Measurements from ENCODE around the gene CHRNA4.

CHRNA4 gene

DNA sequence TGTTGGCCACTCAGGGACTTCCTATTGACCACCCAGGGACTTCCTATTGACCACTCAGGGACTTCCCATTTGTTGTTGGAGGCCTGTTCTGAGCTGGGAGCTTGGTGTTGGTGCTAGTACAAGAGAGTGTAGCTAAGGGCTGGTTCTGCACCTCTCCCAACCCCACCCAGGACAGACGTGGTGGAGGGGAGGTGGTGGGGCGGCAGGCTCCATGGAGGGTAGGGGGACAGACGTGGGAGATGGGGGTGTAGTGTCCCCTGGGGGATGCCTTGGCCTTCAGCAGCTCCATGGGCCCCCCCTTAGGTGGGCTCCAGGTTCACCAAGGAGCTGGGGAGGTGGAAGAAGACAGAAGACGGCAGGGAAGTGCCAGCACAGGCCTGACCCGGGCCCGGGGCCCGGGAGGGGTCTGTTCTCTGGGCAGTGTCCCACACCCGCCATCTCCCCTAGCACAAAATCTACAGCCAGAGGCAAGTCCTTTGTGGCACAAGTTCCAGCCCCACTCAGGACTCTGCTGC lies 33.9 kb downstream of the CHRNA4 start:
- peak in 3 of 10 donors; percentile 33 to 57 (median 49) for DNase-seq
- intact Hi-C loops (cut with DNase I): no loop called here

DNA sequence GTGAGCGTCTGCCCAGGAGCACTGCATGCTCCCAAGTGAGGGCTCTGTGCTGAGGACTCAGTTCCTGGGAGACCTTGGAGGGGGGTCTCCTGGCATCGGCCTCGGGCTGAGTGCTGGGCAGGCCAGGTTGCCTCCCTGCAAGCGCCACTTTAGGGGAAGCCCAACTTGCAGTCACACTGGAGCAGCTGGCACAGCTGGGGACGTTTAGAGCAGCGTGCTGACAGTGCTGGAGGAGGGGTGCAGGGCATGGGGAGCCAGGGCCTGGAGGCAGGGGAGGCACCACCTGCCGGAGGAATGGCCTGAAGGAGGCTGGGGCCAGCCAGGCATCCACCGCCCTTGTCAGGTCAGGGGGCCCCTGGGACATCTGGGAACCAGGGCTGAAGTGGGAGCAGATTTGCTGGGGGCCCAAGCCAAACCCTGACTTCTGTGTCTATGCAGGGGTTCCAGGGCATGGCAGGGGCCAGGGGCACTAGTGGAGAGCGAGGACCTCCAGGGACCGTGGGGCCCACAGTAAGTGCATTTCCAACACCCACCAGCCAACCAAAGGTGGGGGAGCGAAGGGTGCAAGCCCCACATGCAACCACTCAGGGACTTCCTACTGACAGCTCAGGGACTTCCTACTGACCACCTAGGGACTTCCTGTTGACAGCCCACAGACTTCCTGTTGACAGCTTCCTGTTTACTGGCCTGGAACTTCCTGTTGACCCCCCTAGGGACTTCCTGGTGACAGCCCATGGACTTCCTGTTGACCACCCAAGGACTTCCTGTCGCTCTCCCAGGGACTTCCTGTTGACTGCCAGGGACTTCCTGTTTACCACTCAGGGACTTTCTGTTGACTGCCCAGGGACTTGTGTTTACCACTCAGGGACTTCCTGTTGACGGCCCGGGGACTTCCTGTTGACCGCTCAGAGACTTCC lies 34.6 kb downstream of the CHRNA4 start:
- peak in 3 of 10 donors; percentile 22 to 73 (median 65) for DNase-seq
- intact Hi-C loops (cut with DNase I): no loop called here

DNA sequence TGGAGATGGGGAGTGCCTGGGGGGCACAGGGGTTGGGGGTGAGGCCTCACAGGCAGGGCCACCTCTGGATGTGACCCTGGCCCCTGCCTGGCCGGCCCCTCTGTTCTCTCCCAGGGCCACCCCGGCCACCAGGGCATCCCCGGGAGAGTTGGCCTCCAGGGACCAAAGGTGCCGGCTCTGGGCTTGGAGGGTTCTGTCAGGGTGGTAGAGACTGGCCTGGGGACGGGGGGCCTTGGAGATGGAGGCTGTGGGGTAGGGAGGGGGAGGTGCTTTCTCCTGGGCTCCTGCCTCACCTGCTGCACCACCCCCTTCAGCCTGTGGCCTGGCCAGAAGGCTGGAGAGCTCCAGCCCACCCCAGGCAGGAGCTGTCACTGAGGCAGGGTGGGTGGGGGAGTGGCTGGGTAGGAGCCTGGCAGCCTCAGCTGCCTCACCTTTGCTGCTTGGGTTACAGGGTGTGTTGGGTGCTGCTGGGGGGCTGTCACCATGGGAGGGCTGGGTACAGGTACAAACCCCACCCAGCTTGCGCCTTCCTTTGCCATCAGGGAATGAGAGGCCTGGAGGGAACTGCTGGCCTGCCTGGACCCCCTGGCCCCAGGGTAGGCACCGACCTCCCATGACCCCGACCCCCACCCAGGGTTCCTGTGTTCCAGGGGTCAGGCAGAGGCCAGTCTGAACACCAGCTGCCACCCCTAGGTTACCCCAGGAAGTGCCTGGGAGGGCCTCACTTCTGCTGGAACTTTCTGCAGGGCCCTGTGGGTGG lies 35.4 kb downstream of the CHRNA4 start:
- intact Hi-C loops (cut with DNase I): no loop called here

DNA sequence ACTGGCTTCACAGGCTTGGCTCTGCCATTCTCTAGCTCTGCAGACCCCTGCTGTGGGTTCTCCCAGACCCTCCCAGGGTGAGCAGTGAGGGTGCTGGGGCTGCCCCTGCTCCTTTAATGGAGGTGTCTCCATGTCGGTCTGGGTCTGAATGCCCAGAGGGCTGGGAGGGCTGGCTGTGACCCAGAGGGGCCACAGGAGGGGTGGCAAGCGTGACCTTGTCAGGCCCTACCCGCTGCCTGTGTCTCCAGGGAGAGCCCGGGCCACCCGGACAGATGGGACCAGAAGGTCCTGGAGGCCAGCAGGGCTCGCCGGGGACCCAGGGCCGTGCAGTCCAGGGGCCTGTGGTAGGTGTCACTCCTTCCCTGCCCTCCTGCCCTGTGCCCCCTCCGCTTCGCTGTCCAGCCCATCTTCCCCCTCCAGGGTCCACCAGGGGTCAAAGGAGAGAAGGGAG lies 36.1 kb downstream of the CHRNA4 start:
- peak in 5 of 10 donors; percentile 8 to 64 (median 42) for DNase-seq
- intact Hi-C loops (cut with DNase I): no loop called here

More for the DNA sequence above, 35.4 kb downstream of the CHRNA4 start:
- peak in 3 of 10 donors; percentile 41 to 77 (median 46) for DNase-seq

DNA sequence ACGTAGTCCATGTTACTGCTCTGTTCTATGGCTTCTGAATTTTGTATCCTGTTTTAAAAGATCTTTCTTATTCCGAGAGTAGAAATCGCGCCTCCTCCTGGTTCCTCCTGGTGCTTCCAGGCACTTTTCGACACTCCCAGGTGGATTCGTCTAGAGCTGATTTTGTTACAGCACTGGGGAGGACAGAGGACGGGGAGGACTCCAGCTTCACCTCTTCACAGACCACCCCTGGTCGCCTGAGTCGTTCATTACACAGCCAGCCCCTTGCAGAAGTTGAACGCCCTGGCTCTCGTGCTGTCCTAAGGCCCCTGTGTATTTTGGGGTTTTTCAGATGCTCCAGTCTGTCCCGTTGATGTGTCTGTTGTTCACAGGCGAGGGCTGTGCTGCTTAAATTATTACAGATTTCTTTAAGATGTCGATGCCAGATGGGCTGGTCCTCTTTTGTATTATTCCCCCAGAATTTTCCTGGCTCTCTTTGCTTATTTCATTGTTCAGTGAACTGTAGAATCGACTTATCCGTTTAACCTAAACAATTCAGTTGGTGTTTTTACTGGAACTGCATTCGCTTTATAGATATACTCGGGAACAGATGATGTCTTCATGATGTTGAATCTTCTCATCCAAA lies 37.7 kb downstream of the CHRNA4 start:
- intact Hi-C loops (cut with DNase I): no loop called here

DNA sequence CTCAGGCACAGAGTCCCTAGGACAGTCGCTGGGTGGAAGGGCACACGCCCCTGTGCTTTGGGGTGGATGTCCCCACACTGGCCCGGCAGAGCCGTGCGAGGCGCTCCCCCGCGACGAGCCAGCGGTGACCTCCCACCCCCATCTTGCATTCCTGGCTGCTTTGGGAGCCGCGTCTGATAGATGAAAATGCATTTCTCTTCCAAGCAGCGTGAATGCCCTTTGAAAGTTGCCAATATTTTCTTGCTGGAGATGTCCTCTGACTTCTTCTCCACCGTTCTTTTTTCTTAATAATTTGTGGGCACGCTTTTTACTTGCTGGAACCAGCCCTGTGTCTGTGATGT lies 38.2 kb downstream of the CHRNA4 start:
- DNase-seq: peak in 1 of 10 donors; percentile 2
- intact Hi-C loops (cut with DNase I): no loop called here

More for the DNA sequence above, 37.7 kb downstream of the CHRNA4 start:
- DNase-seq: peak in 2 of 10 donors; percentile 2 to 27

DNA sequence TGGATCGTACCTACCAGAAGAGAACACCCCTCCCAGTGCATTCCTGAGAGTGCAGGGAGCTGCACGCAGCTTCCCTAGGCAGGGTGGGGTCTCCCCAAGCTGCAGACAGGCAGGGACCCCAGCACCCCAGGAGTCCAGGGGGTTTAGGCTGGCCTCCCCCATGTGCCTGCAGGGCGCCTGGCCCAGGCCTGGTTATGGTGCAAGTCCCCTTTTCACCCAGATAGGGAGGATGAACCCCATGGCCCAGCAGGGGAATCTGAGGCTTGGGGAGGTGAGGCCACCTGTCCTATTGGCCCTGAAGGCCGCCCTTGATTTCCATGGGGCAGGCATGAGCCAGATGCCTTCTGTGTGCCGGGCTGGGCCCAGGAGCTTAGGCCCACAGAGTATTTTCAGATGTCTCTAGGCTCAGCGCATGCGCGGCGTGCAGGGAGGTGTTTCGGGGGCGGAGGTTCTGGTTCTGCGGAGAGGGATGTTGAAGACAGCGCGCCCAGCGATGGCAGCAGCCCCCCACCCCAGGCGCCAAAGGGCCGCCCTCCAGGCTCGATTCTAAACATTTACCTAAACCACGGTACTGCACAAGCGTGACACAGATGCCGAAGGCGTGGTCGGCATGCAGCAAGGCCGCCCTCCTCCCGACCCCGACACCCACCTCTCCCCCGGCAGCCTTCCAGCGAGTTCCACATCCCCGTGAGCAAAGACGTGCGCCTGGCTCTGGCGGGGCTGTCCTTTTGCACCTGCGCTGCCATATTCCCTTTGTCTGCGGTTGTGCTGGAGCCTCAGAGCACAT lies 38.8 kb downstream of the CHRNA4 start:
- intact Hi-C loops (cut with DNase I): no loop called here
- peak in 8 of 10 donors; percentile 35 to 92 (median 62) for DNase-seq

DNA sequence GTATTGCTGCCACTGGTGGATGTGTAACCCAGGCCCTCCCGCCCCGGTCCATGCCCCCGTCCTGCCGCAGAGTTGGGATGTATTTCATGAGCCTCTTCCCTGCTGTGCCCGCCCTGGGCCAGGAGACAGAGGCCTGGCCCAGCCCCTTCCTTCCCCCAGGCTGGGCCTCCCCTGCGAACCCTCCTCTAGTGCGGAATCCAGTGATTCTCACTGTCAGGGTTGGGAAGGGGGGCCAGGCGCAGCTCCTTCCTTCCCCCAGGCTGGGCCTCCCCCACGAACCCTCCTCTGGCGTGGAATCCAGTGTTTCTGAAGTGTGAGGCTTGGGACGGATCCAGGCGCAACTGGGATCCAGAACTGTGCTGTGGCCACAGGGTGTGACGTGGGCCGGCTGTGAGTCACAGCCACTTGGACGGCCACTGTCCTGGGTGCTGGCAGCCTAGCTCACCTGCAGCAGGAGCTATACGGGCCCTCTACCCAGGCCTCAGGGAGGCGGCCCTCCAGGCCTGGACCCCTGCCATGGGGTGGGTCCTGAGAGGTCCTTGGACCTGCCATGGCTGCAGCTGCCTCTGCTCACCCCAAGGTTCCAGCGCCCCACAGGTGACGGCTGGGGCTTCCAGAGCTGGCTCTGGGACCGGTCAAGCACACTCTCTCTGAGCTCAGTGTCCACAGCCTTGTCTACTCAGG lies 39.9 kb downstream of the CHRNA4 start:
- intact Hi-C loops (cut with DNase I): no loop called here
- peak in 8 of 10 donors; percentile 53 to 94 (median 70) for DNase-seq

DNA sequence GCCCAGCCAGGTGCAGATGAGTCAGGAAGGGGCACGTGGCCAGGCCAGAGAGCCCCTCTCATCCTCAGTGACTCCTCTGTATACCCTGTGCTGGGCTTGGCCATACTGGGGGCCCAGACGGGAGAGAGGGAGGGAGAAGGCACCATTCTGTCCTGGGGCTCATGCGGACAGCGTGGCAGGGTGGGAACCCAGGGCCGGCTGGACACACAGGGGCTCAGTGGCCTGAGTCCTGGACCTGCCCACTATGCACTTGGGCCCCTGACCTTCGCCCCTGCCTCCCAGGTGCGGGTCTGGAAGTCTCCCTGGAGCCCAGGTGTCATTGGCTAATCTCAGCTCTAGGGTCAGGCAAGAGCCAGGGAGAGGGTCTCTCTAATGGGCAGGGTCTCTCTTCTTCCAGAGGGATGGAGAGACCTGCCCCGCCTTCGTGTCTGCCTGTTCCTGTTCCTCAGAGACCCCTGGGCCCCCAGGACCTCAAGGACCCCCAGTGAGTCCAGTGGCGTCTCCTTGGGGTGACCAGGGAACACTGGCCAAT lies 40.5 kb downstream of the CHRNA4 start:
- peak in 4 of 10 donors; percentile 5 to 78 (median 32) for DNase-seq
- intact Hi-C loops (cut with DNase I): no loop called here

DNA sequence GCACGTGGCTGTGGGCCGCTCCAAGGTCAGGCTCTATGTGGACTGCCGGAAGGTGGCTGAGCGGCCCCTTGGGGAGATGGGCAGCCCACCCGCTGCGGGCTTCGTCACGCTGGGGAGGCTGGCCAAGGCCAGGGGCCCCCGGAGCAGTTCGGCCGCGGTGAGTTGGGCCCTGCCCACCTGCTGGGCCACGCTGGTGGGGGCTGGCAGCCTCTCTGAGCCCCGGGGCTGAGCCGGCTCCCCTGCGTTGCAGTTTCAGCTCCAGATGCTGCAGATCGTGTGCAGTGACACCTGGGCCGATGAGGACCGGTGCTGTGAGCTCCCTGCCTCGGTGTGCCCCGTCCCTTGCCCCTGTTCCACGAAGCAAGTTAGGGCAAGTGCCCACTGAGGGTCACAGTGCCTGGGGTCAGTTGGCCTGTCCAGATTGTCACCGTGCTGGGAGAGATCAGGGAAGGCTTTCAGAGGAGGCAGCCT lies 41.1 kb downstream of the CHRNA4 start:
- peak in 4 of 10 donors; percentile 2 to 77 (median 36) for DNase-seq
- intact Hi-C loops (cut with DNase I): no loop called here

DNA sequence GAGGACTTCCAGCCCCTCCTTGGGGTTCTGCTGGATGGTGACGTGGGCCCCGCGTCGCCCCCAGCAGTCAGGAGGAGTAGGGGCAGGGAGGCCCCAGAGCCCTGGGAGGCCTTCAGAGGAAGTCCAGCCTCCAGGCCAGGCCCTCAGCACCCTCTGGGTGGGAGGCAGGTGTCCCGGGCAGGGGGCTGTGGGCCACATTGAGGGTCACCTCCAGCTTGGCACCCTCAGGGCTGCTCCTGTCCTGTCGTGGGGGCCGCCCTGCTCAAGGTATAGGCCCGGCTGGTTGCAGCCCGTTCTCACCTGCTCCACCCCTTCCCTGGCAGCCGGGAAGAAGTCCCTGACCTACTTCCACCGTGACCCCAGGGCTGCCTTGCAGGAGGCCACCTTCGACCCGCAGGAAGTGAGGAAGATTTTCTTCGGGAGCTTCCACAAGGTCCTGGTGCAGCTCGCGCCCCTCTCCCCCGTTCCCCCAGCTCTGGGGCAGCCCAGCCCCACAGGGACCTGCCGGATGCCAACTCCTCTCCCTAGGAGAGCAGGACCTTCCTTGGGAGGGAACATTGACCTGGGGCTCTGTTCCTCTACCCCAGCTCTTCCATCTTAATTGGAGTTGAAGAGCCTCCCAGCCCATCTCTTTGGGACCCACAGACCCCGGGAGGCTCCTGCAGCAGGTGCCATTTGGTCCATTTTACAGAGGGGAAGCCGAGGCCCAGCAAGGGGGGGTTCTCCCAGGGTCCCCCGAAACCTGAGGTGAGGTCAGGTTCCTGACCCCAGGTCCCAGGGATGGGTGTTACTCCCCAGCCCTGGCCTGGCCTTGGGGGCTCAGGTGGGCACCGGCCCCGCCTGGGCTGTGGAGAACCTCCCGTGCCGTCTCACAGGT lies 41.7 kb downstream of the CHRNA4 start:
- intact Hi-C loops (cut with DNase I): no loop called here
- DNase-seq: peak in 4 of 10 donors; percentile 1 to 70 (median 54)

DNA sequence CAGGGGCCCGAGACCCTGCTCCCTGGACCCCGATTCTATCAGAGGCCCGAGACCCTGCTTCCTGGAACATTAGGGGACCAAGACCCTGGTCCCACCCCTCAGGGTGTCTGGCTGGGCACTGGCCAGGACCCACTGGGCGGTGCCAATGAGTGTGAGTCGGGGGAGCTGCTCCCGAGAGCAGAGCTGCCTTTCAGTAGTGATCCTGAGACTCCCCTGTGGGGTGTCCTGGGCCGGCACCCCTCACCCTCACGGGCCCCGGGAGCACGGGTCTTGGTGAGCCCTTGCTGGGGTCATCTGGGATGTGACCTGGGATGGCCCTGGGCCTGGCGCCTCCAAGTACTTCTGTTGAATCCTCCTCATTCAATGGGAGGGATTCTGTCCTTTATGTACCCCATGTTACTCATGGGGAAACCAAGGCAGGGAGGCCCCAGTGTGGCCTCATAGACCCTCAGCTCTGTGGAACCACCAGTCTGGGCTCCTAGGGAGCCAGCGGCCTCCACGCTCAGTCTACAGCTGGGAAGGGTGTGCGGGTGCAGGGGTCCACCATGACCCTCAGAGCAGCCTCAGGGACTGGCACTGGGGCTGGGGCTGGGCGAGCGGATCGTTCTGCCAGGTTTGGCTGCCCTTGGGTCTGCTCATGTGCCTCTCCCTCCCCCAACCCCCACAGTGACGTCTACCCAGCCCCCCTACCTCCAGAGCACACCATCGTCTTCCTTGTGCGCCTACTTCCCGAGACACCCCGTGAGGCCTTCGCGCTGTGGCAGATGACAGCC lies 42.6 kb downstream of the CHRNA4 start:
- DNase-seq: peak in 5 of 10 donors; percentile 5 to 77 (median 61)
- intact Hi-C loops (cut with DNase I): no loop called here

DNA sequence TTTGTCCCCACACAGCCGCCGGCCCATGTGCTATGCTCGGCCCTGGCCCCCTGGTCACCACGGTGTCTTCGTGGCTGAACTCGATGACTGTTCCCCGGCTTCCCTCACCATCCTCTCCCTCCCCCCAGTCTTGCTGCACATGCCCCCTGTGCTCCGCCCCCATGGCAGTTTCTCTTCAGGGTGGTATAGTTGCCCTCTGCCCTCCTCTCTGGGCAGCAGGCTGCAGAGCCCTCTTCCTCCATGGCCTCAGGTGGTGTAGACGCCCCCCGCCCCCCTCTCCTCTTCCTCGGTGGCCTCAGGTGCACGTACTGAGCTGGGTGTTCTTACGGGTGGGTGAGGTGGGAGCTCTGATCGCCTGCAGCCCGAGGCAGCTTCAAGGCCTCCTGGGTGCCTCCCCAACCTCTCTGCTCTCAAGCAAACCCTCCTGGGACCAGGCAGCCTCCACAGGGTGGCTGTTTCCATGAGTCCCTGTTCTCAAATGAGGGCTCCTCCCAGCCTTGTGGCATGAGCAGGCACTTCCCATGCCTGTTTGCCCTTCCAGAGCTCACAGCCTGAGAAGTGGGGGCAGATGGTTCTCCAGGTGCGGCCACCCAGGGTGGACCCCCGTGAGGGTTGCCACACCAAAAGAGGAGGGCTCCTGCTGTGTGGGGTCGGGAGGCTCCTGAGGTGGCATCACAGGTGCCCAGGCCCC lies 43.4 kb downstream of the CHRNA4 start:
- intact Hi-C loops (cut with DNase I): no loop called here
- DNase-seq: peak in 5 of 10 donors; percentile 3 to 73 (median 42)

DNA sequence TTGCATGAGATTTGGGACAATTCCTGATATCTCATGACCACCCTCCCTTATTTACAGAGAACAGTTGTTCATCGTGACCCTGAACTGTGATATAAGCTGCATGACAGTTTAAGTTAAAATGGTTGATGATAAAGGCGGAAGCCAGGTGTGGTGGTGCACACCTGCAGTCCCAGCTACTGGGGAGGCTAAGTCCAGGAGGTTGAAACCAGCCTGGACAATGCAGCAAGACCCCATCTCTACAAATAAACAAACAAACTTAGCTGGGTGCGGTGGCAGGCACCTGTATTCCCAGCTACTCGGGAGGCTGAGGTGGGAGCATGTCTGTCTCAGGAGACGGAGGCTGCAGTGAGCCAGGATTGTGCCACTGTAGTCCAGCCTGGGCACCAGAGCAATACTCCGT lies 44.1 kb downstream of the CHRNA4 start:
- DNase-seq: peak in 2 of 10 donors; percentile 1 to 29
- intact Hi-C loops (cut with DNase I): no loop called here

DNA sequence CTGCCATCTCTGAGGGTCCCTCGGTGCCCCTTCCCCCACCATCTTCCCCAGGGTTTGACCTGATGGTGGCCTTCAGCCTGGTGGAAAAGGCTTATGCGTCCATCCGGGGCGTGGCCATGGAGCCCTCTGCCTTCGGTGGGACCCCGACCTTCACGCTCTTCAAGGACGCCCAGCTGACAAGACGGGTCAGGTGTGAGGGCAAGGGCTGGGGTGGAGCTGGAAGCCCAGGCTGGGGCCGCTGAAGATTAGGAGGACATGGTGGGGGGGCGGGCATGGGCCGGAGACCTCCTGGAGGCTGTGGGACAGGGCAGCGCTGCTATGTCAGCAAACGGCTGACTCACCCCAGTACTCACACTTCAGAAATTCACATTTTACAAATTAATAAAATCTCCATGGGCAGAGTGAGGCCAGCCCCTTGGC lies 44.6 kb downstream of the CHRNA4 start:
- peak in 2 of 10 donors; percentile 39 to 71 for DNase-seq
- intact Hi-C loops (cut with DNase I): no loop called here
